Activated CD8-positive, alpha-beta T cell treated with anti-CD3 and anti-CD28 coated beads, Interleukin-2, amount 10 ng/mL, durations not matched to agents 7 days and 5 days (primary cell): ENCODE measurements around the gene FAM133A. TPM values are rescaled to one million over a fixed set of nuclear protein-coding genes. Genes with fewer than 3 reads are reported as not detected.
A peak's percentile ranks its signal among the peaks of the same experiment; 100 is the strongest.

ENCODE experiments used
- ATAC-seq: fragments of 150-1000 bp; cut with Tn5 transposase; one replicate; pipeline ENCODE4 v1.10.0; 2021; ENCODE audit warnings: moderate library complexity
- CTCF ChIA-PET: fragments of 350-600 bp; sonication (Branson Sonifier 250); formaldehyde crosslinking; loops from one replicate; lab custom pipeline; 2021; ENCODE audit warnings: antibody characterized with exemption; lab: Charles Lee
- POLR2A ChIA-PET: fragments of 350-600 bp; sonication (Branson Sonifier 250); formaldehyde crosslinking; loops from one replicate; lab custom pipeline; 2021; ENCODE audit warnings: antibody characterized with exemption; lab: Charles Lee
- DNase-seq: peaks from one replicate; pipeline ENCODE4 v3.0.0-alpha.2; 2020
- H3K27ac Mint-ChIP-seq: one replicate; pipeline ENCODE4 v1.8.0; 2021; ENCODE audit warnings: mild to moderate bottlenecking, mixed read lengths
- H3K27me3 Mint-ChIP-seq: one replicate; pipeline ENCODE4 v1.8.0; 2021; ENCODE audit warnings: low read depth, mixed read lengths
- H3K36me3 Mint-ChIP-seq: one replicate; pipeline ENCODE4 v1.8.0; 2021; ENCODE audit warnings: low read depth, mixed read lengths
- H3K4me1 Mint-ChIP-seq: one replicate; pipeline ENCODE4 v1.8.0; 2021; ENCODE audit warnings: low read depth, mixed read lengths
- H3K4me3 Mint-ChIP-seq: one replicate; pipeline ENCODE4 v1.8.0; 2021; ENCODE audit warnings: mild to moderate bottlenecking, mixed read lengths
- H3K9me3 Mint-ChIP-seq: one replicate; pipeline ENCODE4 v1.8.0; 2022; ENCODE audit warnings: mixed read lengths; ENCODE audit not compliant: insufficient read depth
- total RNA-seq, 2 experiments: library from RNA; stranded (reverse); gene quantifications; one replicate each; pipeline ENCODE4 v1.2.3, GENCODE V29; 2021

The FAM133A gene
- total RNA-seq, result not detected

DNA sequence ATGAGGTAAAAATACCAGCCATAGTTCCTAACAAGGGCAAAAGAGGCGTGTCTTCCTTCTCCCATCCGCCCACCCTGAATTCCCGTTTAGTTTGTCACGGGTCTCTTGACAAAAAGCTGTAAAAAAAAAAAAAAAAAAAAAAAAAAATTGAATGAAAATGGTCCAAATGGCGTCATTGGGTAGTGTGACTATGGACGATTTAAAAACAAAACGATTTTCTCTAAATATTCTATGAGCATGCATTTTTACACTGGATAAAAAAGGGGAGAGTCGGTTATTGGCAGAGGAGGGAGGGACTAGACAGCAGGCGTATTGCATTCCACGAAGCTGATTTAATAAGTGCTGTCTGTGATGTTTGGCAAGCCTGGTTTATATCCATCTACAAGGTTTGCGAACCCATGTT, at the start of gene FAM133A:
Gene FAM133A, plus strand, starts transcription at position 338 of the 403 bp plus-strand sequence. CDS start 35,214 bp downstream, outside the sequence.
- peak; percentile 5 for ATAC-seq
- Mint-ChIP-seq H3K27ac (peak within 1 kb of the TSS; percentile 78), H3K36me3 (no peaks in the 10 kb centered on the region), H3K4me1 (no peaks in the 10 kb centered on the region), H3K27me3 (peaks cover 4% of the 10 kb centered on the region), H3K9me3 (no peaks in the 10 kb centered on the region), H3K4me3 (peak within 1 kb of the TSS; percentile 83)
- ChIA-PET CTCF (no interaction called here), POLR2A (no interaction called here)
- no peak for DNase-seq

DNA sequence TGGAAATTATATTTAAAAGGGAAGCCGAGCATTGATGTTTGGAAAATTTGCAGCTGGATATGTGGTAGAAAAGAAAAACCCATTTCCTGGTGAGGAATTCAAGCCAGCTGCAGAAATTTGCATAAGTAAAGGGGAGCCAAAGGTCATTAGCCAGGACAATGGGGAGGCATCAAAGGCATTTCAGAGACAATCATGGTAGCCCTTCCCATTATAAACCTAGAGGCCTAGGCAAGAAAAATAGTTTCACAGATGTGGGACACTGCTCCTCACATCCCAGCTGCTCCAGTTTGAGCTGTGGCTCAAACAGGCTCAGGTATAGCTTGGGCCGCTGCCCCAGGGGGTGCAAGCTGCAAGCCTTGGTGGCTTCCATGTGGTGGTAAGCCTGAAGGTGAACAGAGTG, 36.4 kb upstream of the FAM133A start:
- H3K27me3 Mint-ChIP-seq, result no peaks in the 10 kb centered on the region
- H3K4me3 Mint-ChIP-seq, result no peak overlapping the region
- H3K9me3 Mint-ChIP-seq, result no peaks in the 10 kb centered on the region
- ChIA-PET CTCF (no interaction called here), POLR2A (no interaction called here)
- H3K27ac Mint-ChIP-seq, result no peak overlapping the region
- no peak for DNase-seq
- H3K4me1 Mint-ChIP-seq, result no peaks in the 10 kb centered on the region
- no peaks in the 10 kb centered on the region for H3K36me3 Mint-ChIP-seq
- no peak for ATAC-seq

DNA sequence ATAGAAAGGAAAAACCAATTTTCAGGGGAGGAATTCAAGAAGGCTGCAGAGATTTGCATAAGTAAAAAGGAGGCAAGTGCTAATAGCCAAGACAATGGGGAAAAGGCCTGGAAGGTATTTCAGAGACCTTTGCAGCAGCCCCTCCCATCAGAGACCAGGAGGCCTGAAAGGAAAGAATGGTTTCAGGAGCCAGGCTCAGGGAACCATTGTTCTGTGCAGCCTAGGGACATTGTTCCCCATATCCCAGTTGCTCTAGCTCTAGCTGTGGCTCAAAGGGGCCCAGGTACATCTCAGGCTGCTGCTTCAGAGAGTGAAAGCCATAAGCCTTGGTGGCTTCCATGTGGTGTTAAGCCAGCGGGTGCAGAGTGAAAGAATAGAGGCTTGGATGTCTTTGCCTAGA, 24.6 kb upstream of the FAM133A start:
- no peak for DNase-seq
- H3K9me3 Mint-ChIP-seq, result no peaks in the 10 kb centered on the region
- no peaks in the 10 kb centered on the region for H3K4me1 Mint-ChIP-seq
- H3K27ac Mint-ChIP-seq, result no peak overlapping the region
- no peak overlapping the region for H3K4me3 Mint-ChIP-seq
- ChIA-PET POLR2A (no interaction called here), CTCF (no interaction called here)
- H3K36me3 Mint-ChIP-seq, result no peaks in the 10 kb centered on the region
- ATAC-seq, result no peak
- no peaks in the 10 kb centered on the region for H3K27me3 Mint-ChIP-seq

- ChIA-PET POLR2A (no interaction called here), CTCF (no interaction called here)
- DNase-seq (no peak), ATAC-seq (no peak)
- Mint-ChIP-seq H3K9me3 (no peaks in the 10 kb centered on the region), H3K27ac (no peak overlapping the region), H3K4me1 (no peaks in the 10 kb centered on the region), H3K4me3 (no peak overlapping the region), H3K36me3 (no peaks in the 10 kb centered on the region), H3K27me3 (no peaks in the 10 kb centered on the region)
Measured at GRCh38 chrX:93660575-93660974, 13.4 kb upstream of the FAM133A start.

GRCh38 chrX:93673056-93673868, 744 bp upstream of the FAM133A start, which contains the start of gene NAP1L3:
Gene NAP1L3 (minus strand): TSS chrX:93673578. CDS start chrX:93673304, 274 bp downstream.
- peaks cover 4% of the 10 kb centered on the region for H3K27me3 Mint-ChIP-seq
- H3K4me1 Mint-ChIP-seq, result no peaks in the 10 kb centered on the region
- ChIA-PET CTCF (no interaction called here), POLR2A (no interaction called here)
- ATAC-seq, result peak; percentile 88
- peak within 1 kb of the TSS; percentile 78 for H3K27ac Mint-ChIP-seq
- H3K9me3 Mint-ChIP-seq, result no peaks in the 10 kb centered on the region
- peak; percentile 52 for DNase-seq
- no peaks in the 10 kb centered on the region for H3K36me3 Mint-ChIP-seq
- peak within 1 kb of the TSS; percentile 83 for H3K4me3 Mint-ChIP-seq

DNA sequence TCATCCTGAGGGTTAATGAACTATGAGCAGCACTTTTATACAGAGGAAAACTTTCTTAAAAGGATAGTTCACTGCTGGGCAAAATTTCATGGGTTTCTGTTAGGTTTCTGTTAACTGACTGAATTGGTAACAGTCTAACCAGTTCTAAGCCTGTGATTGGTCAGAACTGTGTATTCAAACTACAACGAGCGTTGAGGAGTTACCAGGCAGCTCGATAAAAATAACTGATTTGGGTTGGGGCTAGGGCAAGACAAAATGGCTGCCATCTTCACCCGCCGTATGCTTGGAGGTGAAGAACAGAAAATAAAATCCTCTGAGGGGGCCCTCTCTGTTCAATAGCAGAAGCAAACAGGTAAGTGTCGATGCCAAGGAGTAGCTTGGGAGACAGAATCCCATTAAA, 22.0 kb downstream of the FAM133A start:
- no peaks in the 10 kb centered on the region for H3K27me3 Mint-ChIP-seq
- no peaks in the 10 kb centered on the region for H3K36me3 Mint-ChIP-seq
- no peak overlapping the region for H3K4me3 Mint-ChIP-seq
- H3K4me1 Mint-ChIP-seq, result no peaks in the 10 kb centered on the region
- ChIA-PET CTCF (no interaction called here), POLR2A (no interaction called here)
- DNase-seq (no peak), ATAC-seq (no peak)
- H3K27ac Mint-ChIP-seq, result no peak overlapping the region
- H3K9me3 Mint-ChIP-seq, result no peaks in the 10 kb centered on the region

DNA sequence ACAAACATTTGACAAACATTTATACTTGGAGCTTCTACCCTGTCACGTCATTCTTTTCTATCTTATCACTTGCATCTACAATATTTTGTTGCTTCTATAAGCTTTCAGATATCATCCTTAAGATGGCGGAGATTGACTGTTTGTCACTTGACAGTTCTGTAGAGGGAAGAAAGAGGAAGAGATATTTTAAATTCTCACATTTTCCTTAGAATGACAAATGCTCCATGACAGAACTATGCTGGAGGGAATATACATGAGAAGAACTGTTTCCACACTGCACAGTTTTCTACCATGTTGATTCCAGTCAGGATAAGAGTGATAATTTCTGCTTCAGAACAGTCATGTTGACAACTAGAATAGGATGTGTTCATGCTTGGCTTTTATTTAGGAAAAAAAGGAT, 29.7 kb downstream of the FAM133A start:
- Mint-ChIP-seq H3K27me3 (no peaks in the 10 kb centered on the region), H3K4me3 (no peak overlapping the region), H3K9me3 (no peaks in the 10 kb centered on the region), H3K36me3 (no peaks in the 10 kb centered on the region), H3K27ac (no peak overlapping the region), H3K4me1 (no peaks in the 10 kb centered on the region)
- POLR2A ChIA-PET, result no interaction called here
- no peak for DNase-seq
- no peak for ATAC-seq
- CTCF ChIA-PET, result no interaction called here

DNA sequence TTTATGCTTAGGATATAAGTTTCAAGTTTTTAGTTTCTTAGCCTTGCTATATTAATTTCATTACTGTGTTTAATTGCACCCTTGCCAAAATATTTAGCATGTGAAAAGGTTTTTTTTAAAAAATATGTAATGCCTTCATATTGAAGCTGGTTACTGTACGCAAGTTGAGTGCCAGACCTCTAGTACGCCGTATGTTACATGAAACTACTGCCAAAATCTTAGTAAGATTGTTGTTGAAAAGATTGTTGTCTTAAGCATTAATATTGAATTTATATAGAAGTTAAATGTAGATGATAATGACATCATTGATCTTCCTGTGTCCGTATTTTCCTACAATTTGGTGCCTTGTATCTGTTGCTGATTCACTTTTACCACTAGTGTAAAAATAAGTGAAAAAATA, 37.1 kb downstream of the FAM133A start:
- Mint-ChIP-seq H3K27me3 (no peaks in the 10 kb centered on the region), H3K4me3 (no peak overlapping the region), H3K4me1 (no peaks in the 10 kb centered on the region), H3K36me3 (no peaks in the 10 kb centered on the region), H3K9me3 (no peaks in the 10 kb centered on the region), H3K27ac (no peak overlapping the region)
- ChIA-PET CTCF (no interaction called here), POLR2A (no interaction called here)
- no peak for DNase-seq
- no peak for ATAC-seq

- ChIA-PET CTCF (interaction anchor here (0.6 kb wide), 1 partner anchor 110 kb away, joined by 4 read pairs; no protein-coding TSS in a partner anchor), POLR2A (no interaction called here)
- Mint-ChIP-seq H3K36me3 (no peaks in the 10 kb centered on the region), H3K27ac (no peak overlapping the region), H3K4me1 (no peaks in the 10 kb centered on the region), H3K4me3 (no peak overlapping the region), H3K27me3 (no peaks in the 10 kb centered on the region), H3K9me3 (no peaks in the 10 kb centered on the region)
- ATAC-seq (no peak), DNase-seq (no peak)
Measured at GRCh38 chrX:93741811-93742210, 67.8 kb downstream of the FAM133A start.

GRCh38 chrX:93760163-93760562, 86.2 kb downstream of the FAM133A start:
- H3K9me3 Mint-ChIP-seq, result no peaks in the 10 kb centered on the region
- DNase-seq (no peak), ATAC-seq (no peak)
- POLR2A ChIA-PET, result no interaction called here
- no peaks in the 10 kb centered on the region for H3K36me3 Mint-ChIP-seq
- no peak overlapping the region for H3K27ac Mint-ChIP-seq
- CTCF ChIA-PET, result no interaction called here
- no peaks in the 10 kb centered on the region for H3K27me3 Mint-ChIP-seq
- no peaks in the 10 kb centered on the region for H3K4me1 Mint-ChIP-seq
- H3K4me3 Mint-ChIP-seq, result no peak overlapping the region
